GM21717 (cell line): Measurements from ENCODE around the gene SNX6.
"Not testable (repeated sequence)": the region's sequence is repeated elsewhere in the genome, so short reads cannot be mapped to it uniquely, and the experiment has no call there.

ENCODE experiments used
- ATAC-seq: cut with Tn5 transposase; IDR thresholded peaks from one replicate; pipeline ENCODE4 v1.9.1; 2021; ENCODE audit warnings: mild to moderate bottlenecking, moderate library complexity; ENCODE audit not compliant: unreplicated experiment

The SNX6 gene

DNA sequence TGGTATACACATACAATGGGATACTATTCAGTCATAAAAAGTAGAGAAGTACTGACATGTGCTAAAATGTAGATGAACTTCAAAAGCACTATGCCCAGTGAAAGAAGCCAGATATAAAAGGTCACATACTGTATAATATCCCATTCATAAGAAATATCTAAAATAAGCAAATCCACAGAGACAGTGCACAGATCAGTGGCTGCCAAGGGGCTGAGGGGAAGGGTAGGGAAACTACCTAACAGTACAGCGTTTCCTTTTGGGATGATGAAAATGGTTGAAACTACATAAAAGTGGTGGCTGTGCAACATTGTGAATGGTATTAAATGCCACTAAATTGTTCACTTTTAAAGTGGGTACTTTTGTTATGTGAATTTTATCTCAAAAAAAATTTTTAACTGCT is 102.4 kb downstream of the SNX6 start:
- no peak for ATAC-seq

DNA sequence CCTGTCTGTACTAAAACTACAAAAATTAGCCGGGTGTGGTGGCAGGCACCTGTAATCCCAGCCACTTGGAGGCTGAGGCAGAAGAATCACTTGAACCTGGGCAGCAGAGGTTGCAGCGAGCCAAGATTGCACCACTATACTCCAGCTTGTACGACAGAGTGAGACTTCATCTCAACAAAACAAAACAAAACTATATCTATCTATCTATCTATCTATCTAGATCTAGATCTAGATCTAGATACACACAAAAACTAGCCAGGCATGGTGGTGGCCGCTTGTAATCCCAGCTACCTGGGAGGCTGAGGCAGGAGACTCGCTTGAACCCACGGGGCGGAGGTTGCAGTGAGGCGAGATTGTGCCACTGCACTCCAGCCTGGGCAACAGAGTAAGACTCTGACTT is 105.7 kb downstream of the SNX6 start:
- ATAC-seq = not testable (repeated sequence)

DNA sequence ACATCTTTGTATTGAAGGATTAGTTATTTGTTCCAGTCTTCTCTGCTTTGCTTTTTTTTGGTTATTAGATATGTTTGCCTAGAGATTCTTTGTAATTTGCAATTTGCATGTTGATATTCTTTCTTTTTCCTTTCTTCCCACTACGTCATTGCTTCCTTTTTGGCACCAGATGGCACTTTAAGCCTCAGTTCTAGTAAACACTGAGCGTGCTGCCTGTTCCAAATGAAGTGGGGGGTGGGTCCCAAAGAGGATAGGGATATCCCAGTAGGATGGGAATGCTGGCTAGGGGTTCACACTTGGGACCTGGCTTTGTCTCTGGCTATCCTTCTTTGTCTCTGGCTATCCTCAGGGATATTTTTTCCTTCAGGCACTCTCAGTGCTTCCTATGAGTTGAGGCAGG is 107.5 kb downstream of the SNX6 start:
- ATAC-seq = no peak

DNA sequence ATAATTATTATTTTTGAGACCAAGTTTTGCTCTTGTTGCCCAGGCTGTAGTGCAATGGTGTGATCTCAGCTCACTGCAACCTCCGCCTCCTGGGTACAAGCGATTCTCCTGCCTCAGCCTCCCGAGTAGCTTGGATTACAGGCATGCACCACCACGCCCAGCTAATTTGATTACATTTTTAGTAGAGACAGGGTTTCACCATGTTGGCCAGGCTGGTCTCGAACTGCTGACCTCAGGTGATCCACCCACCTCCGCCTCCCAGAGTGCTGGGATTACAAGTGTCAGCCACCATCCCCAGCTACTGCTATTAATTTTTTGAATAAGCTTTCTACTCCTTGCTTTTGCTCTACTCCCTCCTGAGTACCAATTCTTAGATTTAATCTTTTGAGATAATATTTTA is 108.9 kb downstream of the SNX6 start:
- ATAC-seq = not testable (repeated sequence)

DNA sequence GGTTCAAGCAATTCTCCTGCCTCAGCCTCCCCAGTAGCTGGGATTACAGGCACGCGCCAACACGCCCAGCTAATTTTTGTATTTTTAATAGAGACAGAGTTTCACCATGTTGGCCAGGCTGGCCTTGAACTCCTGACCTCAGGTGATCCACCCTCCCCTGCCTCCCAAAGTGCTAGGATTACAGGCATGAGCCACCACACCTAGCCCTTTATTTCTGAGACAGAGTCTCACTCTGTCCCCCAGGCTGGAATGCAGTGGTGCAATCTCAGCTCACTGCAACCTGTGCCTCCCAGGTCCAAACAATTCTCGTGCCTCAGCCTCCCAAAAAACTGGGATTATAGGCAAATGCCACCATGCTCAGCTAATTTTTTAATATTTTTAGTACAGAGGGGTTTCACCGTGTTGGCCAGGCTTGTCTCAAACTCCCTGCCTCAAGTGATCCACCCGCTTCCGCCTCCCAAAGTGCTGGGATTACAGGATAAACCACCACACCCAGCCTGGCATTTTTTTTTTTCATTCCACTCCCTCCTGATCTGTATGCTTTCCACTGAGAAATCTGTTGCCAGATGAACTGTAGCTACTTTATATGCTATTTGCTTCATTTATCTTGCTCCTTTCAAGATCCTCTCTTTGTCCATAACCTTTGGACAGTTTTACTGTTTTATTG is 109.5 kb downstream of the SNX6 start:
- ATAC-seq = not testable (repeated sequence)
